HL-60/S4 treated with retinoic acid at 250 ng/mL for 4 days and 3 days (cell line): Measurements from ENCODE around the gene ARID1B.

Experiments used
- in situ Hi-C: fragments of 300-500 bp; cut with MboI; formaldehyde crosslinking; loops from 2 replicates; pipeline ENCODE4 v1.7.0; 2022; ENCODE audit warnings: low sequenced_read_pairs

The ARID1B gene

GRCh38 chr6:156790711-156791319 lies 13.6 kb downstream of the ARID1B start:
- in situ Hi-C loops = no loop called here

GRCh38 chr6:156791320-156791850 lies 14.2 kb downstream of the ARID1B start:
- in situ Hi-C loops = no loop called here

- in situ Hi-C loops = no loop called here
Measured at GRCh38 chr6:156793200-156793599, 16.0 kb downstream of the ARID1B start.

- in situ Hi-C loops = no loop called here
Measured at GRCh38 chr6:156794546-156795354, 17.6 kb downstream of the ARID1B start.

GRCh38 chr6:156795825-156796224 lies 18.6 kb downstream of the ARID1B start:
- in situ Hi-C loops = no loop called here

GRCh38 chr6:156796627-156797026 lies 19.4 kb downstream of the ARID1B start:
- in situ Hi-C loops = no loop called here

- in situ Hi-C loops = no loop called here
Measured at GRCh38 chr6:156797901-156798735, 20.9 kb downstream of the ARID1B start.

GRCh38 chr6:156801712-156802111 lies 24.5 kb downstream of the ARID1B start:
- in situ Hi-C loops = no loop called here

- in situ Hi-C loops = no loop called here
Measured at GRCh38 chr6:156803353-156803752, 26.2 kb downstream of the ARID1B start.

- in situ Hi-C loops = no loop called here
Measured at GRCh38 chr6:156804402-156804801, 27.2 kb downstream of the ARID1B start.

- in situ Hi-C loops = no loop called here
Measured at GRCh38 chr6:156806155-156806554, 29.0 kb downstream of the ARID1B start.

GRCh38 chr6:156807028-156807427 lies 29.9 kb downstream of the ARID1B start:
- in situ Hi-C loops = no loop called here

GRCh38 chr6:156807795-156808194 lies 30.6 kb downstream of the ARID1B start:
- in situ Hi-C loops = no loop called here

- in situ Hi-C loops = no loop called here
Measured at GRCh38 chr6:156808287-156808686, 31.1 kb downstream of the ARID1B start.

- in situ Hi-C loops = no loop called here
Measured at GRCh38 chr6:156809034-156809433, 31.9 kb downstream of the ARID1B start.

- in situ Hi-C loops = no loop called here
Measured at GRCh38 chr6:156809446-156810178, 32.4 kb downstream of the ARID1B start.

- in situ Hi-C loops = no loop called here
Measured at GRCh38 chr6:156814036-156814581, 36.9 kb downstream of the ARID1B start.

GRCh38 chr6:156816505-156816904 lies 39.3 kb downstream of the ARID1B start:
- in situ Hi-C loops = no loop called here

- in situ Hi-C loops = no loop called here
Measured at GRCh38 chr6:156820089-156820798, 43.1 kb downstream of the ARID1B start.

- in situ Hi-C loops = no loop called here
Measured at GRCh38 chr6:156821707-156822106, 44.5 kb downstream of the ARID1B start.
